IgD-negative memory B cell (primary cell): ENCODE results near the gene NDP. TPM values are rescaled to one million over a fixed set of nuclear protein-coding genes. Genes with fewer than 3 reads are reported as not detected.

Experiments used
- H3K27ac Mint-ChIP-seq, 3 donors: one replicate each; pipeline ENCODE4 v1.8.0; 2020 to 2022; ENCODE audit warnings: mild to moderate bottlenecking in 3 of 3, mixed read lengths in 3 of 3, moderate library complexity in 1 of 3
- H3K27me3 Mint-ChIP-seq: one replicate; pipeline ENCODE4 v1.8.0; 2021; ENCODE audit warnings: mixed read lengths
- H3K36me3 Mint-ChIP-seq: one replicate; pipeline ENCODE4 v1.8.0; 2020; ENCODE audit warnings: mild to moderate bottlenecking, mixed read lengths
- H3K4me1 Mint-ChIP-seq, 3 donors: one replicate each; pipeline ENCODE4 v1.8.0; 2020 to 2022; ENCODE audit warnings: mixed read lengths in 3 of 3, mild to moderate bottlenecking in 1 of 3
- H3K4me3 Mint-ChIP-seq, 4 donors: one replicate each; pipeline ENCODE4 v1.8.0; 2020 to 2022; ENCODE audit warnings: mild to moderate bottlenecking in 4 of 4, mixed read lengths in 4 of 4, moderate library complexity in 3 of 4
- H3K9me3 Mint-ChIP-seq, 3 donors: one replicate each; pipeline ENCODE4 v1.8.0; 2020 to 2021; ENCODE audit warnings: mixed read lengths in 3 of 3, mild to moderate bottlenecking in 1 of 3
- polyA plus RNA-seq: library from polyadenylated mRNA; unstranded; fragments of 300-500 nt; fragmentation: Illumina TruSeq; gene quantifications from one replicate; pipeline ENCODE4 v1.2.3, GENCODE V29; 2021

Gene NDP, protein sequence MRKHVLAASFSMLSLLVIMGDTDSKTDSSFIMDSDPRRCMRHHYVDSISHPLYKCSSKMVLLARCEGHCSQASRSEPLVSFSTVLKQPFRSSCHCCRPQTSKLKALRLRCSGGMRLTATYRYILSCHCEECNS
- polyA plus RNA-seq = not detected

DNA sequence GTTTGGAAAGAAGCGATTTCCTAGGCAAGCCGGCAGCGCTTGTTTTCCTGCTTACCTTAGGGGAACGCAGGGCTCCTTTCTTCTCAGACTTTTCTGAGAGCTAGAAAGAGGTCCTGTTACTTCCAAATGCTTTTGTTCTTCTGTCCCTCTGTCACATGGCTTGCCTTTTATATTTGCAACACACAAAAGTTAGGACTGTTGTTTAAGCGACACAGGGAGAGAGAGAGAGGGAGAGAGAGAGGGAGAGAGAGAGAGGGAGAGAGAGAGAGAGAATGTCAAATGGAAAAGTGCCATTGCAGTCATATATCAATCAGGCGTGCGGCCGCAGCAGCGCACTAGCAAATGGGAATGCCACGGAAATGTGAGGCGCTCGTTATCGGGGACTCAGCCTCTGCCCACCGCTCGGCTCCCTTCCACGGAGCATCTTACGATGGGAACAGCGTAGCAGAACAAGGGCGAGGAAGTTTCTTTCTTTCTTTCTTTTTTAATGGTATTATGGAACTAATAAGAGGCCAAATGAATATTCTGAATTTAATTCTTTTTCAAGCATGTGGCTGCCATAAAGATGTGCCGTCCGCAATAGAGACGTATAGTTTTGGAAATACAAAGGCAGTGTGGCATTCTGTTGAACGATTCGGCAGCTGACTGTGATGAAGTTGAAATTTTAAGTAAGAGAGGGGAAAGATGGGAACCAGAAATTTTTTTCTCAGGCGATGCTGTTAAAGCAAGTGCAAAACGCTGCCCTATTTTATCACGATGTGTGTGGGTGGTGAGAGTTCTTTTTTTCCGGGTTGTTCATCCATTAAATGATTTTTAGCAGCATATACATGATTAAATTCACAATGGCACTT lies at the start of gene NDP:
Gene NDP (minus strand): TSS at position 142 of the 851 bp plus-strand sequence. CDS start 14,745 bp downstream, outside the sequence.
- peaks cover 28% of the 10 kb centered on the region for H3K27me3 Mint-ChIP-seq
- H3K4me1 Mint-ChIP-seq = peaks cover 4 to 6% (median 4%) of the 10 kb centered on the region in 3 donors
- no peak within 1 kb of the TSS for H3K27ac Mint-ChIP-seq
- peak within 1 kb of the TSS in 2 of 4 donors; percentile 19 to 58 for H3K4me3 Mint-ChIP-seq
- no peaks in the 10 kb centered on the region for H3K36me3 Mint-ChIP-seq
- H3K9me3 Mint-ChIP-seq = no peaks in the 10 kb centered on the region

GRCh38 chrX:44022964-44023363 lies 49.8 kb upstream of the NDP start:
- H3K27me3 Mint-ChIP-seq = peaks cover 4% of the 10 kb centered on the region
- H3K9me3 Mint-ChIP-seq = peaks cover 0 to 2% (median 0%) of the 10 kb centered on the region in 3 donors

GRCh38 chrX:44020693-44021092 lies 47.5 kb upstream of the NDP start:
- H3K27ac Mint-ChIP-seq = no peak overlapping the region
- peaks cover 5% of the 10 kb centered on the region for H3K27me3 Mint-ChIP-seq
- peaks cover 0 to 2% (median 0%) of the 10 kb centered on the region in 3 donors for H3K9me3 Mint-ChIP-seq
- no peaks in the 10 kb centered on the region for H3K4me1 Mint-ChIP-seq
- H3K36me3 Mint-ChIP-seq = peaks cover 4% of the 10 kb centered on the region
- H3K4me3 Mint-ChIP-seq = no peak overlapping the region

More at GRCh38 chrX:44022964-44023363, 49.8 kb upstream of the NDP start:
- H3K27ac Mint-ChIP-seq = no peak overlapping the region
- peaks cover 4% of the 10 kb centered on the region for H3K36me3 Mint-ChIP-seq
- no peak overlapping the region for H3K4me3 Mint-ChIP-seq
- no peaks in the 10 kb centered on the region for H3K4me1 Mint-ChIP-seq

DNA sequence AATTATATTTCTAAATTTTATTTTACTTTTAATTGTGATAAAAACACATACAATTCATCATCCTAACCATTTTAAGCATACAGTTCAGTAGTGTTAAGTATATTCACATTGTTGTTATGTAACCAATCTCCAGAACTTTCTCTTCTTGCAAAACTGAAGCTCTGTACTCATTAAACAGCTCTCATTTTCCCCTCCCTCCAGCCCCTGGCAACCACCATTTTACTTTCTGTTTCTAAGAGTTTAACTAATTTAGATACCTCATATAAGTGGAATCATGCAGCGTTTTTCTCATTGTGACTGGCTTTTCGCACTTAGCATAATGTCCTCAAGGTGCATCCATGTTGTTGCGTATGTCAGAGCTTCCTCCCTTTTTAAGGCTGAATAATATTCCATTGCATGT lies 46.7 kb upstream of the NDP start:
- Mint-ChIP-seq H3K27ac (no peak overlapping the region), H3K4me3 (no peak overlapping the region), H3K36me3 (peaks cover 4% of the 10 kb centered on the region), H3K27me3 (peaks cover 5% of the 10 kb centered on the region), H3K4me1 (no peaks in the 10 kb centered on the region), H3K9me3 (peaks cover 0 to 2% (median 0%) of the 10 kb centered on the region in 3 donors)

DNA sequence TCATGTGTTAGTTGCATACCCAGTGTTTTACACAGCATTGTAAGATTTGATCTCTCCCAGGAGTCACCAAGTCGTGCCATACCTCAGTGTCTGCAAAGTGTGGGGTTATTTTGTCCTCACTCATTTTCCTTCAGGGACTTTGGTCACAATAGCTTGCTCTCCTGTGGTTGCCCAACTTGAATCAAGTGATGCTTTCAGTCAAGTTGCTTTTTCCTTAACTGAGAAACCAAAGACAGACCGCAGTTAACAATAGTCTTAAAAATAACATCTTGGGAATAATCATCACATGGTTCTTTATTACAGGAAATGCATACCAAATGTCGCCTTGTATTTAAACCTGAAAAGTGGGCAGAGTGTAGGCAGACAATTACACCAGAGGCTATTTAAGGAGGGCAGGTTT lies 44.5 kb upstream of the NDP start:
- H3K4me3 Mint-ChIP-seq = no peak overlapping the region
- H3K9me3 Mint-ChIP-seq = peaks cover 0 to 2% (median 0%) of the 10 kb centered on the region in 3 donors
- peaks cover 0 to 3% (median 2%) of the 10 kb centered on the region in 3 donors for H3K4me1 Mint-ChIP-seq
- H3K27me3 Mint-ChIP-seq = peaks cover 5% of the 10 kb centered on the region
- H3K27ac Mint-ChIP-seq = no peak overlapping the region
- H3K36me3 Mint-ChIP-seq = peaks cover 2% of the 10 kb centered on the region

DNA sequence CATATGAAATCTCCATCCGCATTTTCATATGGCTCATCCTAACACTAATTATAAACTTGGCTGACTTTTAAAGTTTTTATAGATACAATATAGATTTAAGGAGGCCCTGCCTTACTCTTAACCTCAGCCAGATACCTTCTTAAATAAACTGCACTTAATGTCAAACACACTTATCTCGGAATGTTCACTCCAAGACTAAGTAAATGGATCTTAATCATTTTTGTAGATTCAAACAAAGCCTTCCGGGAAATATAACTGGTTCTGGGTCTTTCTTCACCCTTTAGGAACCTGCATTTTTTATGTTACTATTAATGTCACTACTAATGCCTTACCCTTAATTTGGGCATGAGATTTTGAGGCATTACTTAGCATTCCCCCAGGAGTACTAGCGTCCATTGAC lies 43.7 kb upstream of the NDP start:
- no peak overlapping the region for H3K4me3 Mint-ChIP-seq
- peaks cover 3% of the 10 kb centered on the region for H3K27me3 Mint-ChIP-seq
- no peak overlapping the region for H3K27ac Mint-ChIP-seq
- H3K4me1 Mint-ChIP-seq = peaks cover 0 to 6% (median 4%) of the 10 kb centered on the region in 3 donors
- H3K9me3 Mint-ChIP-seq = peaks cover 0 to 2% (median 0%) of the 10 kb centered on the region in 3 donors
- peaks cover 2% of the 10 kb centered on the region for H3K36me3 Mint-ChIP-seq

DNA sequence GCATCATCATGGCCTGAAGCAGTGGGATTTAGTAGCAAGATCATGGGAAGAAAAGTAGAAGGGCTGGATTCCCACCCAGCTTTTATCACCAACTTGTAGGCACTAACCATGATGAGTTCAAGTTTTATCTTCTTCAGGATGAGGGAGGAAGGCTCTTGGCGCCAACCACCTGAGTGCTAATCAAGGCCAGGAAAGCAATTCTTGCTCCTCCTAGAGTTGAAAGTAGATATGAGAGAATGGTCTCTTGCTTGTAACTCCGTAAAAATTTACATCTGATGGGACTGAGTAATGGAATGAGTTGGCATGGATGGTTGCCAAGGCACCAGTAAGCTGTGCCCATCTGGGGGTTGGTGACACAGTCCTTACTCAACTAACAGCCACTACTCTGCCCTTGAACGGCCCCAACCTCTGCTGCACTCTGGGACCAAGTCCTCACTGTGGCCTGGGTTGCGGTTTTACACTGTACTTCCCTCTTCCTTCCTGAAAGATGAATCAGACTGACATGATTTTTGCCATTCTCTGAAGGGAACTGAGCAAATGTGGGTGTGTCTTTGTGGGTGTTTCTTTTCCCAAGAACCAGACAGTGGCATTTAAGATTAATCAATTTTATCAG lies 39.4 kb upstream of the NDP start:
- Mint-ChIP-seq H3K27ac (no peak overlapping the region), H3K36me3 (no peaks in the 10 kb centered on the region), H3K27me3 (peaks cover 3% of the 10 kb centered on the region), H3K4me3 (no peak overlapping the region), H3K4me1 (peaks cover 0 to 7% (median 6%) of the 10 kb centered on the region in 3 donors), H3K9me3 (no peaks in the 10 kb centered on the region)

GRCh38 chrX:44011506-44011905 lies 38.3 kb upstream of the NDP start:
- Mint-ChIP-seq H3K27ac (no peak overlapping the region), H3K4me3 (no peak overlapping the region), H3K9me3 (no peaks in the 10 kb centered on the region), H3K4me1 (peaks cover 0 to 7% (median 6%) of the 10 kb centered on the region in 3 donors), H3K27me3 (peaks cover 3% of the 10 kb centered on the region), H3K36me3 (no peaks in the 10 kb centered on the region)

DNA sequence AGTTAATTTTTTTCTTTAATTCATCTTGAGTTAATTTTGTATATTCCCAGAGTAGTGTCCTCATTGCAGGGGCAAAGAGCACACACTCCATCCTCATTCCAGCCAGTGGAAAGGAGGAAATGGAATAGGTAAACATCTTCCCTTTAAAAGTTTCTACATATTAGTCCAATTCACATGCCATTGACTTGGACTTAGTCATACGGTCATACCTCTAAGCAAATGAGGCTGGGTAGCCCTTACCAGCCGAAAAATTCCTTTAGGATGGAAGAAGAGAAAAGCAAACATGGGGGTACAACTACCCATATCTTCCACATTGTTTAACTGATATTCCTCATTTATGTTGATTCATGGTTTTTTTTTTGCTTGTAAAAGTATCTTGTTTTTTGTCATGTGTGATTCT lies 37.4 kb upstream of the NDP start:
- no peaks in the 10 kb centered on the region for H3K9me3 Mint-ChIP-seq
- peaks cover 0 to 7% (median 6%) of the 10 kb centered on the region in 3 donors for H3K4me1 Mint-ChIP-seq
- no peak overlapping the region for H3K4me3 Mint-ChIP-seq

DNA sequence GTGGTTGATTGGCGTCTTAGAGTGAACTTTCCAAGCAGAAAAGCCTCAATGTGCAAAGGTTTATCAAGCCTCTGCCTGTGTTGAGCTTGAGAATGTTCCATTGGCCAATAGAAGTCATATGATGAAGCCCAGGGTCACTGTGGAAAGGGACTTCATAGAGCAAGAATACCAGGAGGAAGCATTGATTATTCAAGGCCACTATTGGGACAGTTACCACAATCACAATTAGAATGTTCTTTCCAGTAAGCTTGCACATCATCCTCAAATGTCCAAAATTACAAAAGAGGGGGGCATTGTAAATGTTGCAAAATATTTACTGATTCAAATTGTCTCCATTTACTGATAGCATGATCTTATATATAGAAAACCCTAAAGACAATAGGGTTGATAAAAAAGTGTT lies 32.9 kb upstream of the NDP start:
- Mint-ChIP-seq H3K27me3 (peaks cover 2% of the 10 kb centered on the region), H3K4me3 (no peak overlapping the region), H3K27ac (no peak overlapping the region), H3K36me3 (no peaks in the 10 kb centered on the region), H3K4me1 (no peaks in the 10 kb centered on the region), H3K9me3 (no peaks in the 10 kb centered on the region)

More for the DNA sequence above, 37.4 kb upstream of the NDP start:
- Mint-ChIP-seq H3K36me3 (no peaks in the 10 kb centered on the region), H3K27me3 (peaks cover 2% of the 10 kb centered on the region), H3K27ac (no peak overlapping the region)

- Mint-ChIP-seq H3K9me3 (no peaks in the 10 kb centered on the region), H3K27ac (no peak overlapping the region), H3K4me1 (no peaks in the 10 kb centered on the region), H3K4me3 (no peak overlapping the region), H3K27me3 (peaks cover 2% of the 10 kb centered on the region), H3K36me3 (no peaks in the 10 kb centered on the region)
Measured at GRCh38 chrX:44003975-44004374, 30.8 kb upstream of the NDP start.

DNA sequence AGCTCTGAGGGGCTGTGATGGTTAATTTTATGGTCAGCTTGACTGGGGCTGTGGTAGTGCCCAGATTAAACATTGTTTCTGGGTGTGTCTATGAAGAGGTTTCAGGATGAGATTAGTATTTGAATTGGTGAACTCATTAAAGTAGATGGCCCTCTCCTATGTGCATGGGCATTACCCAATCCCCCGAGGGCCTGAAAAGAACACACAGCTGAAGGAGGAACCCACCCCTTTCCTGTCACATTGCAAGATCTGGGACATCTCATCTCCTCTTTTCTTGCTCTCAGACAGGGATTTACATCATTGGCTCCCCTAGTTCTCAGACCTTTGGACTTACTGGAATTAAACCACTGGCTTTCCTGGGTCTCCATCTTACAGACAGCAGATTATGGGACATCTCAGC lies 29.4 kb upstream of the NDP start:
- no peaks in the 10 kb centered on the region for H3K36me3 Mint-ChIP-seq
- H3K27ac Mint-ChIP-seq = no peak overlapping the region
- H3K4me1 Mint-ChIP-seq = no peaks in the 10 kb centered on the region
- no peak overlapping the region for H3K4me3 Mint-ChIP-seq
- no peaks in the 10 kb centered on the region for H3K27me3 Mint-ChIP-seq
- no peaks in the 10 kb centered on the region for H3K9me3 Mint-ChIP-seq

DNA sequence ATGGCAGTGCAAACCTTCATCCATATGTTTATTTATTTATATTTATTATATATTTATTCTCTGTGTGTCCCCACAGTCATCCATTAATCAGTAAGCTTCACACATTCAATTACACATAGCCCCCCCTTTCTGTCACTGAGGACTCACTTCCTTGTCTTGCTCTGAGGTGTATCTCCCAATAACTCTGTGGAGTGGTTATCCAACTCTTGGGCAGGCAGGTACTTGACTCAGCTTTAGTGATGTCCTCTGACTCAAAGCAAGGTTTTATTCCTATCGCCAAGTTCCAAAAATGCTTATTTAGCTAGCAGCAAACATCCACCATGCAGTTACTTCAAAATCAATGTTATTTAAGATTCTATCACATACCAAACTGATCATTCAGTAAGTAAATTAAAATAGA lies 25.2 kb upstream of the NDP start:
- Mint-ChIP-seq H3K4me3 (no peak overlapping the region), H3K27me3 (no peaks in the 10 kb centered on the region), H3K36me3 (no peaks in the 10 kb centered on the region), H3K9me3 (no peaks in the 10 kb centered on the region), H3K4me1 (no peaks in the 10 kb centered on the region), H3K27ac (no peak overlapping the region)

- H3K9me3 Mint-ChIP-seq = no peaks in the 10 kb centered on the region
- H3K27me3 Mint-ChIP-seq = no peaks in the 10 kb centered on the region
- no peak overlapping the region for H3K27ac Mint-ChIP-seq
- H3K4me3 Mint-ChIP-seq = no peak overlapping the region
- no peaks in the 10 kb centered on the region for H3K36me3 Mint-ChIP-seq
- no peaks in the 10 kb centered on the region for H3K4me1 Mint-ChIP-seq
Measured at GRCh38 chrX:43996491-43996890, 23.3 kb upstream of the NDP start.

GRCh38 chrX:43986083-43986482 lies 12.9 kb upstream of the NDP start:
- H3K36me3 Mint-ChIP-seq = no peaks in the 10 kb centered on the region

More at GRCh38 chrX:43986083-43986482, 12.9 kb upstream of the NDP start:
- peaks cover 1% of the 10 kb centered on the region for H3K27me3 Mint-ChIP-seq
- H3K4me1 Mint-ChIP-seq = no peaks in the 10 kb centered on the region
- H3K27ac Mint-ChIP-seq = no peak overlapping the region
- H3K9me3 Mint-ChIP-seq = no peaks in the 10 kb centered on the region
- no peak overlapping the region for H3K4me3 Mint-ChIP-seq
